GM21723 (cell line): Measurements from ENCODE around the gene GALNS.
"Not testable (repeated sequence)": the region's sequence is repeated elsewhere in the genome, so short reads cannot be mapped to it uniquely, and the experiment has no call there.

Experiments used
- ATAC-seq: cut with Tn5 transposase; IDR thresholded peaks from one replicate; pipeline ENCODE4 v1.9.1; 2021; ENCODE audit warnings: mild to moderate bottlenecking, moderate library complexity; ENCODE audit not compliant: unreplicated experiment

Gene GALNS, protein sequence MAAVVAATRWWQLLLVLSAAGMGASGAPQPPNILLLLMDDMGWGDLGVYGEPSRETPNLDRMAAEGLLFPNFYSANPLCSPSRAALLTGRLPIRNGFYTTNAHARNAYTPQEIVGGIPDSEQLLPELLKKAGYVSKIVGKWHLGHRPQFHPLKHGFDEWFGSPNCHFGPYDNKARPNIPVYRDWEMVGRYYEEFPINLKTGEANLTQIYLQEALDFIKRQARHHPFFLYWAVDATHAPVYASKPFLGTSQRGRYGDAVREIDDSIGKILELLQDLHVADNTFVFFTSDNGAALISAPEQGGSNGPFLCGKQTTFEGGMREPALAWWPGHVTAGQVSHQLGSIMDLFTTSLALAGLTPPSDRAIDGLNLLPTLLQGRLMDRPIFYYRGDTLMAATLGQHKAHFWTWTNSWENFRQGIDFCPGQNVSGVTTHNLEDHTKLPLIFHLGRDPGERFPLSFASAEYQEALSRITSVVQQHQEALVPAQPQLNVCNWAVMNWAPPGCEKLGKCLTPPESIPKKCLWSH

DNA sequence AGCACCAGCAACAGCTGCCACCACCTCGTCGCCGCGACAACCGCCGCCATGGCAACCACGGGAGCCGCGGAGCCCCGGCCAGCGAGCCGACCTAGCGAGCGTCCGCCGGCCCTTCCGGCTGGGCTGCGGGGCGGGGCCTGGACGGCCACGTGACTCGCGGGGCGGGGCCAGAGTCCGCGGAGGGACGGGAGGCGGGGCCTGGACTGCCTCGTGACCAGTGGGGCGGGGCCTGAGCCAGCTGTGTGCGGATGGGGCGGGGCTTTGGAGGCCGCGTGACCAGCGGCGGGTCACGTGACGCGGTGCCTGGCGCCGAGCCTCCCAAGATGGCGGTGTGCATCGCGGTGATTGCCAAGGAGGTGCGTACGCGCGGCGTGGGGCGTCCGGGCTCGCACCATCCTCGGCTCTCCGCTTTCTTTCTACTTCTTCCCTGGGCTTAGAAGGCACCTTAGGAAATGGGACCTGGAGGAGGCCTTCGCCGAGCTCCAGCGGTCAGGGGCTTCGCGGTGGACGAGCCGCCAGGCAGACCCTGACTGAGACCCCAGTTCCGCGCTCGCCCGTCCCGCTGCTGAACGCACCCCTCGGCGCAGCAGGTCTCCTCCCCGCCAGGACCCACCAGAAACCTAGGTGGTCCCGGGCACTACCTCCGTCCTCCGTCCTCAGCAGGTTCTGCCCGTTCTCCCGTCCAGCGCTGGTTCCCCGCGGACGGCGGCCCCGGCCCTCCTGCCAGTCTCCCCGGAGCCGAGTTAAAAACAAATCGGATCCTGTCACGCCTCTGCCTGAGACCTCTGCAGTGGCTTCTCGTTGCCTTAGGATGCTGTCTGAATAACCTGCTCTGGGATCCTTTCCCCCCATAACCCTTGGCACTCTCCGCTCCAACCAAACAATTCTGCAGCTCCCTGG is at the start of gene GALNS, which contains the start of gene TRAPPC2L:
Gene GALNS (minus strand): TSS at position 120 of the 900 bp plus-strand sequence. CDS start 70 bp downstream, at position 50.
Gene TRAPPC2L (plus strand): TSS at position 300 of the 900 bp plus-strand sequence. CDS start 24 bp downstream, at position 324.
- peak; percentile 73 for ATAC-seq

GRCh38 chr16:88906020-88906419 is 49.3 kb upstream of the GALNS start:
- no peak for ATAC-seq

DNA sequence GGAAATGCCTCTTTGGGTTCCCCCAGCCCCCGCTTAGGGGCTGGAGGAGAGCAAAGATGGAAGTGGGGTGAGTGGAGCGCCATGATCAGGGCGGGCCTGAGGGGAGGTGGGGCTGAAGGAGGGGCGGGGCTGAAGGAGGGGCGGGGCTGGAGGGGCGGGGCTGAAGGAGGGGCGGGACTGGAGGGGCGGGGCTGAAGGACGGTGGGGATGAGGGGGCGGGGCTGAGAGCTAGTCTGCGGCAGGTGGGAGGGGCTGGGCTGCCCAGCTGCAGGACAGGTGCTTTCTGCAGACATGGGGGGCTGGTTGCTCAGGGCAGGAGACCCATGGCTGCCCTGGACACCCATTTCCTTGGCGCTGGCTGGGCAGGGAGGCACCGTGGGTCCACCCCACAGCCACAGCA is 48.8 kb upstream of the GALNS start:
- ATAC-seq: no peak

DNA sequence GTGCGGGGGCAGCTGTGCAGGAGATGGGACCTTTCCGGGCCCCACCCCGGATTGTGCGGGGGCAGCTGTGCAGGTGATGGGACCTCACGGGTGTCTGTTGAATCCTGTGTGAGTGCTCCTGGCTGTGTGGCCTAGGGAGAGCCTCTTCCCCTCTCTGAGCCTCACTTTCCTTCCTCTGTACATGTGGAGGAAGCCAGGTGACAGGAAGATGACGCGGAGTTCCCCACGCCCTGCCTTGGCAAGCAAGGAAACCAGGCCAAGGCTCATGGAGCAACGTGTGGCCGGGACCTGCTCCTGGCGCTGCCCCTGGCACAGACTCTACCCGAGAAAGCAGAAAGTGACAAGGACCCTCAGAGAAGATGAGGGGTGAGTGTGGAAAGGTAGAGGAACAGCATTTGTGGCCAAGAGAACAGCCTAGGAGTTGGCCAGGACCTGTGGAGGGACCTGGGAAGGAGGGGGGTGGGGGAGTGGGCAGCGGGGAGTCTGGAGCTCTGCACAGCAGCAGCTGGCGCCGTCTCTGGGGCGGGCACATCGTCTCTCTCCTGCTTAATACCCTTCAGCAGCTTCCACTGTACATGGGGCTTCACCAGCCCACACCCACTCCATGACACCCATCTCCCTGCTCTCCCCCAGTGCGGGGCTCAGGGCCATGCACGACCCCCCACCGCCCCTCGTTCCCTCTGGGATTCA is 48.1 kb upstream of the GALNS start:
- no peak for ATAC-seq

DNA sequence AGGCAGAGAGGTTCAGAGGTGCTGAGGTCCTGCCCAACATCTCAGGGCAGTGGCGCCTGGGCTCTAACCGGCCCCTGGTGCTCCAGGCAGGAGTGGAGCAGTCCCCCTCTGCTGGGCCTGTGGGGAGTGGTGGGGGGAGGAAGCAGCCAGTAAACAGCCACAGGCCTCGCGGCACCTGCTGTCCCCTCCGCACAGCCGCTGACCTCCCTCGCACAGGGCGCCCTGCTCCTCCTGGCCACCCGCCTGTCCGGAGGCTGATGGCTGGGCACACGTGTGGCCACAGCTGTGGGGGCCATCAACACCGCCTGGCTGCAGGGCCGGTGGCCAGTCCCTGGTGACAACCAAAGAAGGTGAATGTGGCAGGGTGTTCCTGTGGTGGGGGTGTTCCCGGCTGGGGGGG is 46.5 kb upstream of the GALNS start:
- ATAC-seq: no peak

DNA sequence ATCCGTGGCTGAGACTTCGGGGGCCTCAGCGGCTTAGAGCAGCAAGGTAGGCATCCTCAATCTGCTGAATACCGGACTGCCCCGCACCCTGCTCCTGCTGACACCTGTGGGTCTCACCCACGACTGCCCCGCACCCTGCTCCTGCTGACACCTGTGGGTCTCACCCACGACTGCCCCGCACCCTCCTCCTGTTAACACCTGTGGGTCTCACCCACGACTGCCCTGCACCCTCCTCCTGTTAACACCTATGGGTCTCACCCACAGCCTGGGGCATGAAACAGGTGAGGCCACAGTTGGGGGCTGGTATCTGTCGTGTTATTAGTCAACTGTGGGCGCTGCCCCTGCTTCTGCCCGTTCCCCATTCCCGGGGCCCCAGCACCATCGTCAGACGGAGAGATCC is 46.0 kb upstream of the GALNS start:
- ATAC-seq: no peak

GRCh38 chr16:88901718-88902337 is 45.1 kb upstream of the GALNS start:
- no peak for ATAC-seq

DNA sequence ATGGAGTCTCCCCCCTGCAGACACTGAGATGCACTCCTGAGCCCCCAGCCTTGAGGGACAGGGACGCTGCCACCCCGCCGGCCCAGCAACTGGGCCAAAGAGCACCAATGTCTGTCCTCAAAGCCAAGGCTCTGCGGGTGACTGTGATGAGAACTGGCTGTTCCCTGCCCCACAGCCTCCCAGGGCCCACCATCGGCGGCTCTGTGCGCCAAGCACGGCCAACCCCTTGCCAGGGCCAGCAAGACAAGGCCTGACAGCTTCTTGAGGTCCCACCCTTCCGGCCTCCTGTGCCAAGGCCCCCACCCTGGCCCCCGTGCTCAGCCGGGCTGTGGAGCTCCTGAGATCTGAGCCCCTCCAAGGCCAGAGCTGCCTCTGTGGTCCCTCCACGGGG is 43.9 kb upstream of the GALNS start:
- ATAC-seq: no peak

DNA sequence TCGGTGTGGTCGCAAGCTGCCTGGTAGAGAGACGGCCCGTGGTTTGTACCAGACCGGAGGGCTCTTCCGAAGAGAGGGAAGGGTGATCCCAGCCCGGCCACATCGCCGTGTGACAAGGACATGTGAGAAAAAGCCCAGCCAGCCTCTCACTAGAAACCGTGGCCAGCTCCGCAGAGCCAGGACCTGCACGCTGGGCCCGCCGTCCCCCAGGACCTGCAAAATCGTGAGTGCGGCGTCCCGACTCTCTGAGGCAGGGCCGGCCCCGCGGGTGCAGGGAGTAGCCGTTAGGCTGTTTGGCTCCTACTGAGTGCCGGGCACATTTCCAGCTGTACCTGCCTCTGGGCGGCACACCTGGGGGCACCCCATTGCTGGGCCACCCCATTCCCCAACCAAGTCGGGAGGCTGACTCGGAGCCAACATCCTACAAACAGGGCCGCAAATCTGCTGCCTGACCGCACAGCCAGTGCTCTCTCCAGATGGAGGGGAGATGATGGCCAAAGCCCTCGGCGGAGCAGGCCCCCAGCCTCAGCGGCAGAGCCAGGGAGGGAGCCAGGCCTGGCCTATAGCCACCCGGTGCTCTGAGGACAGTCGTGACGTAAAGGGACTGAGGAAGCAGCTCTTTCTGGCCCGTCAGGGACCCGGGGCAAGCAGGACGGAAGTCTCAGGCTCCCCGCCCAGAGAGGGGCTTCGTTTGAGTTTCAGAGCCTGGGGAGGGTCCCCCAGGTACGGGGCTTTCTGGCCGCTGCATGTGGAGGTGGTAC is 43.3 kb upstream of the GALNS start:
- no peak for ATAC-seq

DNA sequence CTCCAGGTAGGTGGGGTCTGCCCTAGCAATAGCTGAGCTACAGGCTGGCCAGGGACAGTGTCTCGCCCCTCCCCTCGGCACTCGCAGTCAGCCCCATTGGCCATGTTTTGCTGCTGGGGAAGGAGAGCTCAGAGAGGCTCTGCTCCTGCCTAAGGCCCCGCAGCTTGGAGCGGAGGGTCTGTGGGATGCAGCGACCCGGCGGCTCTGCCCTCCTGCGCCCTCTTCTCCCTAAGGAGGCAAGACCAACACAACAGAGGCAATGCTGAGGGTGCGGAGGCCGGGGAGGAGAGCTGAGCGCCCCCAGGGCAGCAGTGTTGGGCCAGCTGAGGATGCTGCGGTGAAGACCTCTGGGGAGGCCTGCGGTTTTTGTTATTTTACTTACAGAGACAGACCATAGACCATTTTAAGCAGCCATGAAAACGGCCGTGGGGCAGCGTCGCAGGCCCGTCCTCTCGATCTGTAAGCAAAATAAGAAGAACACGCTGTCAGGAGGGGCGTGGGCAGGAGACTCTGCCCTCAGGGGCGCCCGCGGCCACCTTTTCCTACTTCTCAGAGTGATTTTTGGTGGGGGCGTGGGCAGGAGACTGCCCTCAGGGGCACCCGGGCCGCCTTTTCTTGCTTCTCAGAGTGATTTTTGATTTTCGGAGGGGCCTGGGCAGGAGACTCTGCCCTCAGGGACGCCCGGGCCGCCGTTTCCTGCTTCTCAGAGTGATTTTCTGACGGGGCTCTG is 41.1 kb upstream of the GALNS start:
- ATAC-seq: no peak

DNA sequence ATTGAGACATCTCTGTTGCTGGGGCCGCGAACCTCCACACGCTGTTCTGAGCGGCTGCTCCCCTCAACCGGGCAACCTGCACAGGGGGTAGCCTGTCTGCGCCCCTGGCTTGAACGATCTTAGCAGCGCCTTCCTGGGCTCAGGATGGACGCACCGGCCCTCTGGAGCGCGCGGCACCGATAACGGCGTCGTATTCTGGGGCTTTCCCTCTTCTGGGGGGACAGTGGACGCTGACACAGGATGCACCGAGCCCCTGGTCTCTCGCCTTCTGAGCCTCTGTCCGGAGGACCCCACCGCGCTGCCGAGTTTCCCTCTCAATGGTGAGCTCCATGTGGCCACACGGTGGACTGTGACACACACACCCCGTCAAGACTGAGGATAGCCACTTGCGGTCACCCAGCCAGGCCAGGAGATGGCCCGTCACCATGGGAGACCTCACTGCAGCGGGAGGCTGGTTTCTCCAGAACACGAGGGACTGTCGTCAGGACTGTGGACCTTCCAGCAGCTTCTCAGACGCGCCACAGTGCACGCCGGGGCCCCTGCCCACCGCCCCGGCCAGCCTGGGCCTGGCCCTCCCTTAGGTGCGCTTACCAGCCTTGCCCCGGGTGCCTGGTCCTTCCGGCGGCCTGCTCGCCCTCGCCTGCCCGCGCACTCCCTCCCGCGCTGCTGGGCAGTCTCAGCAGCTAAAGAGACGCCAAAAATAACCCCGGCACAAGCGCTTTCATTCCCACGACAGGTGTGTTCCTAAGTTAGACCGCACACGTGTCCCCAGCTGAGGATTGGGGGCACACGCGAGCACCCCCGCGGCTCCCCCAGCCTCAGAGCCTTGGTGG is 39.7 kb upstream of the GALNS start:
- ATAC-seq: no peak

DNA sequence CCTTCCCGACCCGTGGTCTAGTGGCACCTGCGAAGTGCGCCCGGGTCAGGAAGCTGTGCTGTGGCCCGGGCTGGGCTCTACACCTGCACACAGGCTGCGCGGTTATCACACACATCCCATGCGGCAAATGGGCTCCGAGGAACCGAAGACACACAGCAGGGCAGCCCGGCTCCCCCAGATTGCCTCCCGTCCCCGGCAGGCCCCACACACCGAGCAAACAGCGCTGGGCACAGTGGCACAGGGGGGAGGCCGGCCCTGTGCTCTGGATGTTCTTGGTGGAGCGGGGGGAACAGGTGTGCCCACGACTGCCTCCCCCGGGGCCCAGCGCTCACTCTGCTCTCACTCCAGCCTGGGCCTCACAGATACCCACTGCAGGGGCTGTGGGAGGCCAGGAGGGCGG is 38.6 kb upstream of the GALNS start:
- no peak for ATAC-seq

DNA sequence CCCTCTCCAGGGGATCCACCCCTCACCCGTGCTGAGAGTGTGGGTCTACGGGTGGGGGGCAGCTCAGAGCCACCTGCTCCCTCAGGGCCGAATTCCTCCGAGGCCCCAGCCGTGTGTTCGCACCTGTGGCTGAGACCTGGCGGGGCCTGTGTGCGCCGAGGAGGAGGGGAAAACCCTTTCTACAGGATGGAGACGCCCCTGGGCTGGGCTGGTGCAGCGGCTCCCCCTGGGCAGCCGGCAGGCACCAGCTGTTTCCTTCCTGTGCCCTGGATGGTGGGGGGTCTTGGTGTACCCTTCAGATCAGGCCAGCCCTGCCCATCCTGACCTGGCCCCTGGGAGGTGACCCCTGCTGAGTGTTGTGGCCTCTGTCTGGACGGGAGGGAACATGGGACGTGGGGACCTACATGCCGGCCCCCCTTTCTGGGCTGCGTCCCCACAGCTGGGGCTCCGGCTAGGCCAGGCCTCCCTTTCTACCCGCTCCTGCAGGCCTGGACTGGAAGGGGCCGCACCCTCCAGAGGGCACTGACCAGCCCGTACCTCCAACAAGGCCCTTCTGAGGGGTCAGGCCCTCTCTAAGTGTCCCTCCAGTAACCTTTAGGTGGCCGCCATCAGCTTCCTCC is 38.0 kb upstream of the GALNS start:
- ATAC-seq: no peak

GRCh38 chr16:88894266-88894665 is 37.5 kb upstream of the GALNS start:
- not testable (repeated sequence) for ATAC-seq

DNA sequence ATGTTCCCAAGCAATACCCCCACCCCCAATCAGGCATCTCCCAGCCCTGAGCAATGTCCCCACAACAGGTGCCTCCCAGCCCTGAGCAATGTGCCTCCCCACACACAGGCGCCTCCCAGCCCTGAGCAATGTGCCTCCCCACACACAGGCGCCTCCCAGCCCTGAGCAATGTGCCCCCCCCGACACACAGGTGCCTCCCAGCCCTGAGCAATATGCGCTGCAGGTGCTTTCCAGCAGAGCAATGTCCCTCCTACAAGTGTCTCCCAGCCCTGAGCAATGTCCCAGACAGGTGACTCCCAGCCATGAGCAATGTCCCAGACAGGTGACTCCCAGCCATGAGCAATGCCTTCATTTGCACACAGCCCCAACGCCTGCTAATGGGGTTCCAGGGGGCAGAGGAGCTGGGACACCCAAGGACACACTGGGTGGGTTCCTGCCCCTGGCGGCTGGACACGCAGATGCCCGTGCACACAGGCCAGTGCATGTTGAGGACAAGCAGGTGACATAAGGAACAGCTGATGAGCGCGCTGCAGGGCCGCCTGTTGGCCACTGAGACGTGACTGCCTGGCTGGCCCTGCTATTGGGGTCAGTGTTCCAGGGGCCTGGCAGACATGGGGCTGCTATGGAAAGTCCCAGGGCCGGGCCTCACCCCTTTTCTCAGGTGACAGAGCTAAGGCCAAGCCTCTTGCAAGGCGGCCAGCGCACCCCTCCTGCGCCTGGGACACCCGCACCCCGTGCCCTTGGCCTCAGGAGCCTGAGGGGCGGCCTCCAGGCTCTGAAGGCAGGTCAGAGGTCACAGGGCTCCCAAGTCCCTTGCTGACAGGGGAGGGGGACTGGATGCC is 36.6 kb upstream of the GALNS start:
- no peak for ATAC-seq

- ATAC-seq: no peak
Observed at GRCh38 chr16:88892065-88892464, 35.3 kb upstream of the GALNS start.

GRCh38 chr16:88891083-88891482 is 34.3 kb upstream of the GALNS start:
- no peak for ATAC-seq
